Upper lobe of right lung (tissue), 1 donor: ENCODE results near the gene PTPRG. TPM values are rescaled to one million over a fixed set of nuclear protein-coding genes. Genes with fewer than 3 reads are reported as not detected.
A peak's percentile ranks its signal among the peaks of the same experiment; 100 is the strongest.

Source experiments
- ATAC-seq: fragments of 200-7000 bp; cut with Tn5 transposase; one replicate; pipeline ENCODE4 v1.9.1; 2020; ENCODE audit warnings: mild to moderate bottlenecking, moderate library complexity
- DNase-seq: peaks from one replicate; pipeline ENCODE4 v3.0.0-alpha.2; 2020
- H3K27ac ChIP-seq: fragments of 200-600 bp; one replicate; pipeline ENCODE4 v1.8.0; 2022
- H3K27me3 ChIP-seq: fragments of 200-600 bp; one replicate; pipeline ENCODE4 v1.8.0; 2022; ENCODE audit warnings: mild to moderate bottlenecking
- H3K36me3 ChIP-seq: fragments of 200-600 bp; one replicate; pipeline ENCODE4 v1.8.0; 2022
- H3K4me1 ChIP-seq: fragments of 200-600 bp; one replicate; pipeline ENCODE4 v1.8.0; 2022
- H3K4me3 ChIP-seq: fragments of 200-600 bp; one replicate; pipeline ENCODE4 v1.8.0; 2022; ENCODE audit warnings: mild to moderate bottlenecking
- H3K9me3 ChIP-seq: fragments of 200-600 bp; one replicate; pipeline ENCODE4 v1.8.0; 2022
- intact Hi-C: fragments of 100-400 bp; cut with DNase I; formaldehyde crosslinking; loops from one replicate; pipeline ENCODE4 v1.11.0; 2022
- total RNA-seq: library from RNA; stranded (reverse); fragmentation: NEBNext Ultra II Directional; extraction: Animal tissue kit (Norgen Biotek cat#: 25700); gene quantifications from one replicate; pipeline ENCODE4 v1.2.1, GENCODE V29; 2021
- TF ChIP-seq, protein P1 (sequence below): fragments of 200-600 bp; IDR thresholded peaks from one replicate; pipeline ENCODE4 v1.8.0; 2022; ENCODE audit warnings: antibody characterized with exemption
- donor health status: DM: no; HTN: yes; CAD: no; lungs with severe emphysema.

PTPRG gene
- total RNA-seq, 1 donor from 2014 or later: 86.7 TPM

DNA sequence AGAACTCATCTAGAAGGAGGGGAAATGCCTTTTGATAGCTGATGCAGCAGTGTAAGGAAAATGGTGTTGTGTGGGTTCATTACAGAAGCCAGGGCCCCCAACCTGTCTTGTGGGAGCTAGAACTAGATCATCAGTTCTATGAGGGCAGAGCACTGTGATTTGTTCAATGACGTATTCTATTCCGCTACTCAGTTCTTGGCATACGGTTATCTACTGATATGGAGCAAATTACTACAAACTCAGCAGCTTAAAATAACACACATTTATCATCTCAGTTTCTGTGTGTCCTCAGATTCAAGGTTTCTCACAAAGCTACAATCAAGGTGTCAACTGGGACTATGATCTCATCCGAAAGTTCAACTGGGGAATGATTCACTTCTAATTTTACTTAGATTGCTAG, 561.4 kb downstream of the PTPRG start:
- intact Hi-C loops: no loop called here
- no peaks in the 10 kb centered on the region for H3K36me3 ChIP-seq
- H3K27me3 ChIP-seq: no peaks in the 10 kb centered on the region
- H3K9me3 ChIP-seq: no peaks in the 10 kb centered on the region
- H3K4me1 ChIP-seq: no peaks in the 10 kb centered on the region
- DNase-seq: no peak
- H3K4me3 ChIP-seq: no peak overlapping the region
- ATAC-seq: no peak
- no peak overlapping the region for H3K27ac ChIP-seq
- TF ChIP-seq, protein P1, sequence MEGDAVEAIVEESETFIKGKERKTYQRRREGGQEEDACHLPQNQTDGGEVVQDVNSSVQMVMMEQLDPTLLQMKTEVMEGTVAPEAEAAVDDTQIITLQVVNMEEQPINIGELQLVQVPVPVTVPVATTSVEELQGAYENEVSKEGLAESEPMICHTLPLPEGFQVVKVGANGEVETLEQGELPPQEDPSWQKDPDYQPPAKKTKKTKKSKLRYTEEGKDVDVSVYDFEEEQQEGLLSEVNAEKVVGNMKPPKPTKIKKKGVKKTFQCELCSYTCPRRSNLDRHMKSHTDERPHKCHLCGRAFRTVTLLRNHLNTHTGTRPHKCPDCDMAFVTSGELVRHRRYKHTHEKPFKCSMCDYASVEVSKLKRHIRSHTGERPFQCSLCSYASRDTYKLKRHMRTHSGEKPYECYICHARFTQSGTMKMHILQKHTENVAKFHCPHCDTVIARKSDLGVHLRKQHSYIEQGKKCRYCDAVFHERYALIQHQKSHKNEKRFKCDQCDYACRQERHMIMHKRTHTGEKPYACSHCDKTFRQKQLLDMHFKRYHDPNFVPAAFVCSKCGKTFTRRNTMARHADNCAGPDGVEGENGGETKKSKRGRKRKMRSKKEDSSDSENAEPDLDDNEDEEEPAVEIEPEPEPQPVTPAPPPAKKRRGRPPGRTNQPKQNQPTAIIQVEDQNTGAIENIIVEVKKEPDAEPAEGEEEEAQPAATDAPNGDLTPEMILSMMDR: no peak

- H3K27me3 ChIP-seq: no peaks in the 10 kb centered on the region
- TF ChIP-seq, protein P1: no peak
- no peak for ATAC-seq
- intact Hi-C loops: no loop called here
- H3K27ac ChIP-seq: no peak overlapping the region
- H3K9me3 ChIP-seq: no peaks in the 10 kb centered on the region
- no peak overlapping the region for H3K4me3 ChIP-seq
- H3K36me3 ChIP-seq: no peaks in the 10 kb centered on the region
- DNase-seq: no peak
- H3K4me1 ChIP-seq: peaks cover 6% of the 10 kb centered on the region
Measured at GRCh38 chr3:62125380-62125779, 564.0 kb downstream of the PTPRG start.

GRCh38 chr3:62127116-62127515, 565.7 kb downstream of the PTPRG start:
- TF ChIP-seq, protein P1: no peak
- H3K4me1 ChIP-seq: peaks cover 6% of the 10 kb centered on the region
- no peak overlapping the region for H3K4me3 ChIP-seq
- DNase-seq (no peak), ATAC-seq (no peak)
- H3K36me3 ChIP-seq: no peaks in the 10 kb centered on the region
- no peaks in the 10 kb centered on the region for H3K9me3 ChIP-seq
- intact Hi-C loops: no loop called here
- H3K27me3 ChIP-seq: no peaks in the 10 kb centered on the region
- H3K27ac ChIP-seq: no peak overlapping the region

- H3K4me3 ChIP-seq: no peak overlapping the region
- no peaks in the 10 kb centered on the region for H3K9me3 ChIP-seq
- peaks cover 10% of the 10 kb centered on the region for H3K4me1 ChIP-seq
- no peak overlapping the region for H3K27ac ChIP-seq
- TF ChIP-seq, protein P1: no peak
- ATAC-seq (peak; percentile 78), DNase-seq (no peak)
- intact Hi-C loops: no loop called here
- no peaks in the 10 kb centered on the region for H3K27me3 ChIP-seq
- no peaks in the 10 kb centered on the region for H3K36me3 ChIP-seq
Measured at GRCh38 chr3:62128051-62128450, 566.7 kb downstream of the PTPRG start.

DNA sequence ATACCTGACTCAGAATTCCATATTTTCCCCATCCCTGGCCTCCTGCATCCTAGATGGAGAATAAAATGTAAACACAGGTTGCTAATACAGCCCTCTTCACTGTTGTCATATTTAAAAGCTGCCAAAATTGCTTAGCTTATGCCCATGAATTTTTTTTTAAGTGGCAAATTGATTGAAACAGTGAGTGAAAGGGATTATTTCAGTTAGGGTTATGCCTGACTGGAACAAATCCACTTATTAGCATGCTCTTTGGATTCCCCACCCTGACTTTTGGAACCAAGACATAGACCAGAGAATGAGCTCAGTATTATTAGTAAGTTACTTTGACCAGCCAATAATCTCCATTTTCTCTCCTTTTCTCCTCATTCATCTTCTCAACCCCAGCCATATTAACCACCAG, 567.3 kb downstream of the PTPRG start:
- ATAC-seq (no peak), DNase-seq (no peak)
- Histone ChIP-seq H3K36me3 (no peaks in the 10 kb centered on the region), H3K27me3 (no peaks in the 10 kb centered on the region), H3K27ac (no peak overlapping the region), H3K9me3 (no peaks in the 10 kb centered on the region), H3K4me1 (peaks cover 14% of the 10 kb centered on the region), H3K4me3 (no peak overlapping the region)
- intact Hi-C loops: no loop called here
- TF ChIP-seq, protein P1: no peak

DNA sequence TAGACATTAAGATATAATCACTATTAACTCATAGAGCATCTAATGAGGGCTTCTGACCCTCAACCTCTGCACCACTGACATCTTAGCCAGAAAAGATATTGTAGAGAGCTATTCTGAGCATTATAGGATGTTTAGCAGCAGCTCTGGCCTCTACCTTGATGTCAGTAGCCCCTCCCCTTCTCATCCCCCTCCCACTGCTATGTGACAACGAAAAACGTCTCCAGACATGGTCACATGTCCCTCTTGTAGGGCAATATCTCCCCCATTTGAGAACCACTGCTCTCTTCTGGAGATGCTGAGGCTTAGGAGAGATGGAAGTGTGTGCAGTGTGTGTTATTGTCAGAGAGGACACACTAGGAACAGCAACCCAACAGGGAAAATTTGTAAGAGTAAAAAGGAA, 569.7 kb downstream of the PTPRG start:
- Histone ChIP-seq H3K36me3 (no peaks in the 10 kb centered on the region), H3K4me3 (no peak overlapping the region), H3K27me3 (no peaks in the 10 kb centered on the region), H3K27ac (no peak overlapping the region), H3K9me3 (no peaks in the 10 kb centered on the region), H3K4me1 (peaks cover 27% of the 10 kb centered on the region)
- intact Hi-C loops: no loop called here
- ATAC-seq (no peak), DNase-seq (no peak)
- TF ChIP-seq, protein P1: no peak
